Activated gamma-delta T cell (primary cell): ENCODE measurements around the gene SDF2L1.
"Not testable (repeated sequence)": the region's sequence is repeated elsewhere in the genome, so short reads cannot be mapped to it uniquely, and the experiment has no call there.

Experiments
- DNase-seq: peaks from one replicate; lab custom pipeline; 2025; lab: John Stamatoyannopoulos, UW

Gene SDF2L1

DNA sequence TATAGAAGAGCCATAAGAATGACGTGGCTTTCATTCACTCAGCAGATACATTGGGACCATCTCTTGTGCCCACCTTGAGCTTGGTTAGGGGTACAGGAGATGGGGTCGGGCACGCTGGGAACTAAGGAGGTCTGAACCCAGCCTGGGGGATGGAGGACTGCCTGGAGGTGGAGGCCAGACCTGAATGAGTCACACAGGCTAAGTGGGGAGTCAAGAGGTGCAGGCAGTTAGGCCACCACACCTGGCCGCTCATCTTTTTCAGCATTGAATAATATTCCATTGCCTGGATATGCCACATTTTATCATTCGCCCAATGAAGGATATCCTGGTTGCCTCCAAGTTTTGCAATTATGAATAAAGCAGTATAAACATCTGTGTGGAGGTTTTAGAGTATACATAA is 19.9 kb downstream of the SDF2L1 start:
- no peak for DNase-seq

DNA sequence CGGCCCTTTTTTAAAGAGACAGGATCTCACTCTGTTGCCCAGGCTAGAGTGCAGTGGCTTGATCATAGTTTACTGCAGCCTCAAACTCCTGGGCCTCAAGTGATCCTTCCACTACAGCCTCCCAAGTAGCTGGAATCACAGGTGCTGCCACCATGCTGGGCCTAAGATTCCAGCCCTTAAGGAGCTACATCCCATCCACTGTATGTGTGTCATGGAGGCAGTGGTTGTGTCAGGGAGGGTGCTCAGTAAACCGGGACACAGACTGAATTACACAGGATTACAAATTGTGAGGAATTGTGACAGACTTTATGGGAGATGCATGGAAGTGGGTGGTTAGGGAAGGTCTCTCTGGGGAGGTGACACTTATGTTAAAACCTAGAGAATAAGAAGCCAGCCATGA is 21.6 kb downstream of the SDF2L1 start:
- no peak for DNase-seq

DNA sequence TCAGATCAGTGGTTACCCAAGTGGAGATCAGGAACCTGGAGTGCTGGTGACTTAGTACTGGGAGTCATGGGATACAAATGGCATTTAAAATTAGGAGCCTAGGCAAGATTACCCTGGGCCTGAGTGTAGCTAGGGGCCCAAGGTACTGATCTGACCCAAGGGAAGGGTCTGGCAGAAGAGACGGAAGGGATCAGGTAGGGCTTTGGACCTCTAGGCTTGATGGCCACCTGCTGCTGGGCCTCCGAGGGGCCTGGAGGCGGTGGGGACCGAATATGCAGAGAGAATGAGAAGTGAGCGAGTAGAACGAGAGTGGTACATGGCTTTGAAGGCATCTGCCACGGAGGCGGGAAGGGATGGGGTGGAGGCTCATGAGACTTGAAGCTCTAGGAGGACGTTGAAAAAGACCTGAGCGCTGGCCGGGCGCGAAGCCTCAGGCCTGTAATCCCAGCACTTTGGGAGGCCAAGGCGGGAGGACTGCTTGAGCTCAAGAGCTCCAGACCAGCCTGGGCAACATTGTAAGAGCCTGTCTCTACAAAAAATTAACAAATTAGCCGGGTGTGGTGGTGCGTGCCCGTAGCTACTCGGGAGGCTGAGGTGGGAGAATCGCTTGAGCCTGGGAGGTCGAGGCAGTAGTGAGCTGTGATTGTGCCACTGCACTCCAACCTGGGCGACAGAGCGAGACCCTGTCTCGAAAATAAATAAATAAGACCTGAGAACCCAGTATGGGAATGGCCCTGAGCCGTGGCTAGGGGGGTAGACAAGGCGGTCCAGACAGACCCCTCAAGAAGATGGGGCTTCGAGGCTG is 23.1 kb downstream of the SDF2L1 start:
- no peak for DNase-seq

DNA sequence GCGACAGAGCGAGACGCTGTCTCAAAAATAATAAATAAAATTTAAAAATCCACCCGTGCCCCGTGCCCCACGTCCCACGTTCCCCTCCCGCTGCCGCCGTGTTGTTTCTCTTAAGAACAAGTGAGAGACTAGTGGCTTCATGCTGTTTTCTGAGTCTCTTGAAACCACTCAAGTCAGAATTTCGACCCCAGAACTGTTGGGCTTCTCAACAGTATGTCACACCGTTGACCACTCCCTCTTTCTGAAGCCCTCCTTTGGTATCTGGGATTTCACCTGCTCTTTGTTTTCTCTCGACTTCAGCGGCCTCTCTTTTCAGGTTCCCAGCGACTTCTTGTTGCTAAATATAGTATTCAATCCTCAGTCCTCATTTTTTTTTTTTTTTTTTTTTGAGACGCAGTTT is 24.7 kb downstream of the SDF2L1 start:
- DNase-seq: no peak

DNA sequence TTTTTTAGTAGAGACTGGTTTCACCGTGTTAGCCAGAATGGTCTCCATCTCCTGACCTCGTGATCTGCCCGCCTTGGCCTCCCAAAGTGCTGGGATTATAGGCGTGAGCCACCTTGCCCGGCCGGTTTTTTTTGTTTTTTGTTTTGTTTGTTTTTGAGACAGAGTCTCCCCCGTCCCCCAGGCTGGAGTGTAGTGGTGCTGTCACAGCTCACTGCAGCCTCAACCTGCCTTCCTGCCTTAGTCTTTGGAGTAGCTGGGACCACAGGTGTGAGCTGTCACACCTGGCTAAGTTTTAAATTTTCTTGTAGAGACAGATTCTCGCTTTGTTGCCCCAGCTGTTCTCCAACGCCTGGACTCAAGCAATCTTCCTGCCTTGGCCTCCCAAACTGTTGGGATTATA is 26.9 kb downstream of the SDF2L1 start:
- DNase-seq: no peak

DNA sequence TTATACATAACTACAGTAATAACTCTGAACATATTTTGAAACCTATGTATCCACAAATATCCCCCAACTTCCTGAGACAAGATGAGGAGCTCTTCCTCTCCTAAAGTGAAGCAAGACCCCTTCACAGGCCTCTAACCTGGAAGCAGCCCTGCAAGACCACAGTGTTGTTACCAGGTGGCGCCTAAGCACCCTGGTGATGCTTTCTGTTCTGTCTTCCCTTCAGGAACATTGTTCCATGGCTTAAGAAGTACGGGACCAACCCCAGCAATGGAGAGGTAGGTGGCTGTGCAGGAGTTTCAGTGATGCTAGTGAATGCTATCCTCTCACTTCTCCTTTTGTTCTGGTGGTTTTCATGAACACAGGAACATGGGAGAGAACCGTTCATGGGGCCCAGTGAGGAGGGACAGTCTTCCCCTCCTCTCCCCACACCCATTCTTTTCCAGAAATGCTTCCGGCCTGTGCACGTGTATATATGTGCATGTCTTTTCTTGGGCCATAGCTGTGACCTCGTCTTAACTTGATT is 30.1 kb downstream of the SDF2L1 start:
- no peak for DNase-seq

DNA sequence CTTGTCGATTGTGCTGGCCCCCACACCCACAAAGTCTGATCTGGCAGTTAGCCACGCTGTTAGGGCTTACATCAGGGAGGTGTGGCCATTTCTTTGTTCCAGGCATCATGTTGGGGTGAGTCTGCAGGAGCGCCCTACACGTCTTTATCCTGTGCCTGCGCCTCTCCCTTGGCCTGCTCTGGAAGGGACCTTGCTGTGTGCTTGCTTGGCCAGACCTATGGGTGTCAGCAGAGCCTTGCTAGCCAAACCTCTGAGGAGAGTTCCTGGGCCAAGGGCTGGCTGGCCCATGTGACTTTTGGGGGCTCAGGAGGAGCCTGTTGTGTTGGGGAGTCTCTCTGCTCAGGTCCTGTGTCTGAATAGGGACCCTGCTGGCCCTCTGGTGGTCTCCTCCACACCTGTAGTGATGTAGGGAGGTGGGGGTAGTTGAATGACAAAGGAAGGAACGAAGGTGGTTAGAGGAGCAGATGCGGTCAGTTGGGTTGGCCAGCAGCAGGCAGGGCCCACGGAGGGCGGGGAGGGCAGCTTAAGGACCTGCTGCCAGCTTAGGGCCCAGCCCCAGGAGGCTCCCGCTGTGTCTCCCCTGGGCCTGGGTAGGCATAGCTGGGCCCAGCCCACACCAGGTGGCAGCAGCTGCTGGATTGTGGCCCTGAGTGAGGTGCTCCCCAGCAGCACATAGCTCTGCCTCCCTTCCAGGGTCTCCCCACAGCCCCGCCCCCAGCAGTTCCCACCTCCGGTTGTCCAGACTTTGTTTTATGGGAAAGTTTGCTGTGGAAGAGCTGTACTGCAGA is 31.6 kb downstream of the SDF2L1 start:
- DNase-seq: no peak

DNA sequence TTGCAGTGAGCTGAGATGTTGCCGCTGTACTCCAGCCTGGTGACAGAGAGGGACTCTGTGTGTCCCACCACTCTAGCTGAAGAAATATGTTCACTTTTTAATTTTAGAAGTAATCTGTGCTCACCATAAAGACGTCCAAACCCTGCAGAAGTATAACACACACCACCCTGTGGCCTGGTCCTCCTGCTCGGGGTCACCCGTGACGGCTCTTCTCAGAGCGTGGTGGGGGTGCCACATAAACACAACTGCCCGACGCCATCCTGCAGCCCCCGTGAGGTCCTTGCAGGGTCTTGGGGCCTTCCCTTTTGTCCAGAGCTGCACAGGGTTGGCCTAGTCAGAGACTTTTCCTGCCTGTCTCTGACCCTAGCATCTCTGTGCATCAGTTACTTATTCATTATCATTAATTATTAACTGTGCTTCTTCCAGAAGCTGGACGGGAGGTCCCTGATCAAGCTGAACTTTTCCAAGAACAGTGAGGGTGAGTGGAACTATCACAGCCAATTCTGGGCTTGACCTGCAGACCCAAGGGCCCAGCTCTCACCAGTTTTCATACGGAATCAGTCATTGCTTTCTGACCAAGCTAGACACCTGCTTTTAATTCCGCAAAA is 32.6 kb downstream of the SDF2L1 start:
- DNase-seq: no peak

DNA sequence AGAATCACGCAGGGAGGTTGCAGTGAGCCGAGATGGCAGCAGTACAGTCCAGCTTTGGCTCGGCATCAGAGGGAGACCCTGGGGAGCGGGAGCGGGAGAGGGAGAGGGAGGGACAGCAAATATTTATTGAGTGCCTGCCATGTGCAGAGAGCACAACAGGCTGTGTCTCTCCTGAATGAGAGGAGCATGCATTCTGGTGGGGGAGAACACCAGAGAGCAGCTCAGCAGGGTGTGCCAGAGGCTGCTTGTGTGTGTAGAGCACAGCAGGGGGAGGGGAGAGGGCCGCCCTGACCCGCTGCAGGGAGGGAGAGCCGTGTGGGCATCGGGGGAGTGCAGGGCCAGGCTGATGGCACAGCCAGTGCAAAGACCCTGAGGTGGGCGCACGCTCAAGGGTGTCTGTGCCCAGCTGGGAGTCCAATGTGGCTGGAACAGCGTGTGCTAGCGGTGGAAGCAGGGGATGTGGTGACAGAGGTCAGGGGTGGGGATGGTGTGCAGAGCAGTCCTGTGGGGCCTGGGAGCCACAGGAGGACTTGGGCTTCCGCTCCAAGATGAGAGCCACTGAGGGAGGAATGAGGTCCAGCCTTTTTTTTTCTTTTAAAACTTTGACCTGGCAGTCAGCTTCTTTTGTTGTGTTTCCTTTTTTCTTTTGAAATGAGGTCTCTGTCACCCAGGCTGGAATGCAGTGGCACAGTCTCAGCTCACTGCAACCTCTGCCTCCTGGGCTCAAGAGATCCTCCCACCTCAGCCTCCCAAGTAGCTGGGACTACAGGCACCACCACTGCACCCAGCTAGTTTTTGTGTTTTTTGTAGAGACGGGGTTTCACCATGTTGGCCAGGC is 35.7 kb downstream of the SDF2L1 start:
- DNase-seq: no peak

DNA sequence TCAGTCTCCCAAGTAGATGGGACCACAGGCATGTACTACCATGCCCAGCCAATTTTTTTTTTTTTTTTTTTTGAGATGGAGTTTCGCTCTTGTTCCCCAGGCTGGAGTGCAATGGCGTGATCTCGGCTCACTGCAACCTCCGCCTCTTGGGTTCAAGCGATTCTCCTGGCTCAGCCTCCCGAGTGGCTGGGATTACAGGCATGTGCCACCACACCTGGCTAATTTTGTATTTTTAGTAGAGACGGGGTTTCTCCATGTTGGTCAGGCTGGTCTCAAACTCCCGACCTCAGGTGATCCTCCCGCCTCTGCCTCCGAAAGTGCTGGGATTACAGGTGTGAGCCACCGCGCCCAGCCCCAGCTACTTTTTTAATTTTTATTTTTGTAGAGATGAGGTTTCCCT is 36.7 kb downstream of the SDF2L1 start:
- DNase-seq: not testable (repeated sequence)

DNA sequence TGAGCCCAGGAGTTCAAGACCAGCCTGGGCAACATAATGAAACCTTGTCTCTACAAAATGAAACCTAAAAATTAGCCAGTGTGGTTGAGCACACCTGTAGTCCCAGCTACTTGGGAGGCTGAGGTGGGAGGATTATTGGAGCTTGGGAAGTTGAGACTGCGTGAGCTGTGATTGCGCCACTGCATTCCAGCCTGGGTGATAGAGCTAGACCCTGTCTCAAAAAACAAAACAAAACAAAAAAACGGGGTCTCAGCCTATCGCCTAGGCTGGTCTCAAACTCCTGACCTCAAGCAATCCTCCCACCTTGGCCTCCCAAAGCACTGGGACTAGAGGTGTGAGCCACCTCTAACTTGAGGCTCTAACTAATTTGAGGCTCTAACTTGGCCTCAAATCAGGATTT is 37.3 kb downstream of the SDF2L1 start:
- DNase-seq: no peak

DNA sequence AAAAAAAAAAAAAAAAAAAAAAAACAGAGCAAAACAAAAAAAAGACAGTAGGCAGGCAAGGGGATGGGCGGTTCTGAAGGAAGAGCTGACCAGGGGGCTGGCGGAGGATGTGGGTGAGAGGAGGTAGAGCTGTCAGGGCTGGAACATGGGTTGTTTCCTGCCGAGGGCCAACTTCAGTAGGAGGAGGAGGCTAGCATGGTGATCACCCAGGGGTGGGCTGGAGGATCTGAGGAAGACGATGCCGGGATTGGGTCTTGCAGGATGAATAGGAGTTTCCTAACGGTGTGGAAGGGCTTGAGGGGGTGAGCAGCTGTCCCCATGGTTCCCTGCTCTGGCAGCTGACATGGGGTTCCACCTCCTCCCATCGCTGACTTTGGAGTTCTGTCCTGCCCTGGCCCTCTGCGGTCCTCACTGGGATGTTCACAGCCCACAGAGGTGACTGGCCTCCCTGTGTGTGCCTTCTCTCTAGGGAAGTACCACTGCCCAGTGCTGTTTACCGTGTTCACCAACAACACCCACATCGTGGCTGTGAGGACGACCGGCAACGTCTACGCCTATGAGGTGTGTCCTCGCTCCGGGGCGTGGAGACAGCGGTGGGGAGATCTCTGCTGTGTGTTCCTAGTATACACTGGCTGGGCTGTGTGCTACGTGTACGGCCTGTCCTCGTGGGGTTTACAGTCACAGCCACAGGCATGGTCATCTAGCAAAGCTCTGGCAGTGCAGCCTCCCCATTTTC is 38.9 kb downstream of the SDF2L1 start:
- DNase-seq: no peak

DNA sequence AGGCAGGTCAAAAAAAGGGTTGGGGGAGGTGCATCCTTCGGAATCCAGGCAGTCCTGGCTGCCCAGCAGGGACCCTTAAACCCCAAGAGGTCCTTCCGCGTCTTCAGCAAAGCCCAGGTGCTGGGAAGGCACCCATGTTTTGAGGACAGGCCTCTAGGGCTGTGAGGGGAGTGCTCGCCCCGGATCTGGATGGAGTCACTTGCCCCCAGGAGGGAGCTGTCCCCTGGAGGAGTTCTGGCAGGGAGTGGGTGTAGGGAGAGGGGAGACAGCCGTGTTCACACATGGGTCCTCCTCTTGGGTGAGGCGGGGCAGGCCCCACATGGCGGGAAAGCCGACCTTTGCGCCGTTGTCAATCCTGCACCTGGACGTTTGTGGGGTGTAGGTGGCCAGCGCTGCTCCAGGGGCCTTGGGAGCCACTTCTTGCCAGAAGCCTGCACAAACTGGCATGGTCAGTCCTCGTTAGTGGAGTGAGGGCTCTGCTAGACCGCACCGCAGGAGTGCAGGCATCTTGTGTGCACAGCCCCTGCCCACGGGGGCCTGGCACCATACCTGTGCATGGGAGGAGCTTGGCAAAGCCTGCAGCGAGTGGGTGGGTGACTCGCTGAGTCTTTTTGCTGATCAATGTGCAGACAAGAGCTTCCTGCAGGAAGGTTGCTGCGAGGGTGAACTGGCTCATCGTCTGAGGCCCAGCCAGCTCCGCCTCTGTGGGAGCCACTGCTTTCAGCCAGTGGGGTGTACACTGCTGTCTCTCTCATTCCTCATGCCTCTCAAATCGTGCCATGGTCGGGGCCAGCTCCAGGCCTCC is 39.7 kb downstream of the SDF2L1 start:
- DNase-seq: no peak

DNA sequence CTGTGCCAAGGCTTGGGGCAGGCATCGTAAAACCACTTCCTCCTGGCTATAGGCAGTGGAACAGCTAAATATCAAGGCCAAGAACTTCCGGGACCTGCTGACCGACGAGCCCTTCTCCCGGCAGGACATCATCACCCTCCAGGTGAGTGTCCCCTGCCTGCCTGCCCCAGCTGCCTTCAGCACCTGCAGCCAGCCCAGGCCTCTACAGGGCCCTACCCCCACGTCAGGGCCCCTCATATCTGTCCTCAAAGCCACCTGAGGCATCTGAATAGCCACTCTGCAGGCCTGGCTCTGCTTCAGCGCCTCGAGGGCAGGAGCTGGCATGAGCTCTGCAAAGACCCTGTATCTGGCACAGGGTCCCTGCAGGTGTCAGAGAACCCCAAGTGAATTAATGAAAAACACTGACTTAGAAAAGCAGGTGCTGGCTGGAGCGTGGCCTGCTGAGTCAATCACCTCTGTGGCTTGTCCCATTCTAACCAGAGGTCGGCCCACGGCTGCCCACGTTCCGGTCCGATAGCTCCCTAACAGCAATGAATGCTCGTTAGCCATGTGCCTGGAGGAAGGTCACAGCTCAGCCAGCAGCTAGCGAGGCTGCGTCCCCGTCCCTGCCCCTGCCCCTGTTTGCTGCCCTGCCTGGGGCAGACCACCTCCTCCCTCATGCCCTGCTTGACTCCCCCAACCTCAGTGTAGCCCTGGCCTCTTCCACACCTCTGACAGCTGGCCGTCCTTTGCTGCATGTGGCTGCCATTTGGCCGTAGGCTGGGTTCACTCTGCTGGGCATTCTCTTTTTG is 40.5 kb downstream of the SDF2L1 start:
- no peak for DNase-seq

DNA sequence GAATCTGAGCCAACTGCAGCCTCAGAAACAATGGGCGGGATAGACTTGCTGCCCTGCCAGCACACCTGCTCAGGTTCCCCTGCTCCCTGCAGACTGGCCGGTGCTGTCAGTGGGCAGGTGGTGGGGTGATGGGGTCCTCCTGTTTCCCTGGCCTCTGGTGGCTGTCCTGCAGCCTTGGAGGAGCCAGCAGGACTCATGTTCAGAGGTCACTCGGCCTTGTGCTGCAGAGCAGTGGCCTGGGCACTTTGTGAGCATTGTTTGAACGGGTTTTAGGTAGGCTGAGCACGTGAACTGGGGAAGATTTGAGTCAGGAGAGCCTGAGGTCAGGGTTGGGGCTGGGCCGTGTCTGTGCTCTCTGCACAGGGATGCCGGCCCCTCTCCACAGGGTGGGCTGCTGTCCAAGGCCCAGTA is 41.3 kb downstream of the SDF2L1 start:
- no peak for DNase-seq

DNA sequence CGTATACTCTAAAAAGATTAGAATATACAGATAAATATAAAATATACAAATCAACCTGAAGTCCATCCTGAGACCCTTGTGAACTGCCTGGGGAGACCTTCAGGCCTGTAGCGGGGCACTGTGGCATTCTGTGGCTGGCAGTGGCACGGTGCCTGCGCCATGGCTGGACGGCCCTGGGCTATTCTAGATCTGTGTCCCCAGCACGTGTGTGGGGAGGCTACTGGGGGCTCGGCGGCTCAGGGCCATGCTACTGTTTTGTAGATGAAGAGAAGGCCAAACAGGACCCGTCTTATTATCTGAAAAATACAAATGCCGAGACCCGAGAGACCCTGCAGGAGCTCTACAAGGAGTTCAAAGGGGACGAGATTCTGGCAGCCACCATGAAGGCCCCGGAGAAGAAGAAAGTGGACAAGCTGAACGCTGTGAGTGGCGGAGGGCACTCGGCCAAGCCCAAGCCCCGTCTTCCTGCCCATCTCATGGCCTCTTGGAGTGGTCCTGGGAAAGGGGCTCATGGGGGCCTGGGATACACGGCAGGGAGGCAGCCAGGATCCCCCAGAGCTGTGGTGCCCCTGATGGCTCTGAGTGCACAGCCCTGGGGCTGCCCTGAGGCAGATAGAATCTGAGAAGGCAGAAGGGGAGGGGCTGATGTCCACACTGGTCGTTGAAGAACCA is 42.5 kb downstream of the SDF2L1 start:
- no peak for DNase-seq

DNA sequence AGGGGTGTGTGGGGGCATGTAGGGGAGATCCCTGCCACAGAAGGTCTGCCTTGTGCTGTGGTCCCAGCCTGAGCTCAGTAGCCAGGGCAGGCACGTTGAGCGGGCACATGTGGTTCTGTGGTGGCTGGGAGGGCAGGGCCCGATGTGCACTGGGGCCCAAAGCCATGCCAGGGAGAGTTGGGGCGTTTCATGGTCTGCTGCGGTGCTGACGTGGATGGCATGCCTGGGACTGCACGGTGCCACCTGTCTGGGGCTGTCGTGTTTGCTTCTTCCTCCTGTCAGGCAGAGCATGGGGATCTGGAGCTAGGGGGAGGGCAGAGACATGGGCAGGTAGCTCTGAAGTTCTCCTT is 43.0 kb downstream of the SDF2L1 start:
- no peak for DNase-seq

DNA sequence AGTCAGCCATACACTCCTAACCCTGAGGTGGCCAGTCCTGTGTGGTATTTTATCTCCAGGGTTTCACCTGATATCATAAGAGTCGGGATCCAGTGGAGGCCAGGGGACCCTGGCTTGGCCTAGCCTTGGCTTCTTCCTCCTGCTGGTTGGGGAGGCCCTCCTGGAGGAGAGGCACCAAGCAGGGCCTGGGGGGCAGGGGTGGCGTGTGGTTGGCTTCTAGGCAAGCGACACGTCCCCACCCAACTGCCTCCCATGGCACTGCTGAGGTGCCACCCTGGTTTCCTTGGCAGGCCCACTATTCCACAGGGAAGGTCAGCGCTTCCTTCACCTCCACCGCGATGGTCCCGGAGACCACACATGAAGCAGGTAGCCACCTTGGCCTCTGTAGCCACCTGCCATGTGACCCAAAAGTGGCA is 44.1 kb downstream of the SDF2L1 start:
- no peak for DNase-seq
